Colonic mucosa (tissue), 4 donors: ENCODE data around the gene TBC1D16. TPM values are rescaled to one million over a fixed set of nuclear protein-coding genes. Genes with fewer than 3 reads are reported as not detected.

Experiments used
- DNase-seq: peaks from one replicate; pipeline ENCODE4 v3.0.0-alpha.2; 2020
- H3K27ac ChIP-seq: fragments of 200-600 bp; one replicate; pipeline ENCODE4 v1.8.0; 2021
- H3K27me3 ChIP-seq: fragments of 200-600 bp; one replicate; pipeline ENCODE4 v1.8.0; 2021
- H3K36me3 ChIP-seq: fragments of 200-600 bp; one replicate; pipeline ENCODE4 v1.8.0; 2021
- H3K4me1 ChIP-seq: fragments of 200-600 bp; one replicate; pipeline ENCODE4 v1.8.0; 2021; ENCODE audit warnings: mild to moderate bottlenecking
- H3K4me3 ChIP-seq: fragments of 200-600 bp; one replicate; pipeline ENCODE4 v1.8.0; 2021
- H3K9ac ChIP-seq, 2 donors: one replicate each; pipeline ENCODE4 v1.7.0; 2013; ENCODE audit warnings: control low read depth in 2 of 2, low read depth in 2 of 2, low read length in 2 of 2
- H3K9me3 ChIP-seq: fragments of 200-600 bp; one replicate; pipeline ENCODE4 v1.8.0; 2021
- CTCF ChIP-seq: fragments of 200-600 bp; IDR thresholded peaks from one replicate; pipeline ENCODE4 v1.8.0; 2022; ENCODE audit warnings: antibody characterized with exemption, mild to moderate bottlenecking
- intact Hi-C: fragments of 100-400 bp; cut with DNase I; formaldehyde crosslinking; loops from one replicate; pipeline ENCODE4 v1.14.1; 2022
- total RNA-seq, 2 donors: library from RNA; stranded (reverse); fragmentation: NEBNext Ultra II Directional in 1 of 2; extraction: Animal tissue kit (Norgen Biotek cat#: 25700) in 1 of 2; gene quantifications; one replicate each; pipeline ENCODE4 v1.2.1, GENCODE V29; 2021
- donor health status: healthy.
- donor health status: DM: no; HTN: no; CAD: no.
- donor health status: DM: no; HTN: no; CAD: no.

The TBC1D16 gene
- total RNA-seq, 2 donors from 2014 or later: 14.4 to 19.8 TPM

- no peaks in the 10 kb centered on the region for H3K27me3 ChIP-seq
- intact Hi-C loops: no loop called here
- H3K9me3 ChIP-seq: no peaks in the 10 kb centered on the region
- peaks cover 6% of the 10 kb centered on the region for H3K36me3 ChIP-seq
- peaks cover 4% of the 10 kb centered on the region for H3K4me1 ChIP-seq
- no peak for DNase-seq
- H3K9ac ChIP-seq: no peak overlapping the region
- no peak overlapping the region for H3K27ac ChIP-seq
- TF ChIP-seq CTCF: no peak
- H3K4me3 ChIP-seq: no peak overlapping the region
Observed at GRCh38 chr17:80010283-80010858, 25.3 kb downstream of the TBC1D16 start.

GRCh38 chr17:80009391-80010282, 26.0 kb downstream of the TBC1D16 start:
- H3K27me3 ChIP-seq: no peaks in the 10 kb centered on the region
- peaks cover 4% of the 10 kb centered on the region for H3K4me1 ChIP-seq
- no peak overlapping the region for H3K4me3 ChIP-seq
- no peak for TF ChIP-seq CTCF
- DNase-seq: no peak
- no peak overlapping the region for H3K9ac ChIP-seq
- H3K9me3 ChIP-seq: no peaks in the 10 kb centered on the region
- no peak overlapping the region for H3K27ac ChIP-seq
- H3K36me3 ChIP-seq: peaks cover 6% of the 10 kb centered on the region
- intact Hi-C loops: loop anchor here (5.0 kb wide), 1 partner anchor 73 kb away; no protein-coding TSS in a partner anchor

GRCh38 chr17:80008848-80009247, 26.8 kb downstream of the TBC1D16 start:
- H3K36me3 ChIP-seq: peaks cover 6% of the 10 kb centered on the region
- DNase-seq: no peak
- no peak overlapping the region for H3K27ac ChIP-seq
- no peak for TF ChIP-seq CTCF
- H3K4me3 ChIP-seq: no peak overlapping the region
- H3K27me3 ChIP-seq: no peaks in the 10 kb centered on the region
- H3K9me3 ChIP-seq: no peaks in the 10 kb centered on the region
- intact Hi-C loops: loop anchor here (5.0 kb wide), 1 partner anchor 73 kb away; no protein-coding TSS in a partner anchor
- H3K4me1 ChIP-seq: peaks cover 4% of the 10 kb centered on the region
- no peak overlapping the region for H3K9ac ChIP-seq

- H3K27me3 ChIP-seq: no peaks in the 10 kb centered on the region
- DNase-seq: peak; percentile 88
- TF ChIP-seq CTCF: peak; percentile 98
- no peaks in the 10 kb centered on the region for H3K9me3 ChIP-seq
- no peak overlapping the region for H3K27ac ChIP-seq
- peaks cover 4% of the 10 kb centered on the region for H3K4me1 ChIP-seq
- no peak overlapping the region for H3K4me3 ChIP-seq
- intact Hi-C loops: loop anchor here (5.0 kb wide), 1 partner anchor 74 kb away; no protein-coding TSS in a partner anchor
- H3K36me3 ChIP-seq: peaks cover 6% of the 10 kb centered on the region
- no peak overlapping the region for H3K9ac ChIP-seq
Observed at GRCh38 chr17:80008383-80008840, 27.3 kb downstream of the TBC1D16 start.

- intact Hi-C loops: loop anchor here (5.0 kb wide), 1 partner anchor 74 kb away; no protein-coding TSS in a partner anchor
- DNase-seq: no peak
- peaks cover 6% of the 10 kb centered on the region for H3K4me1 ChIP-seq
- no peak overlapping the region for H3K9ac ChIP-seq
- no peak overlapping the region for H3K4me3 ChIP-seq
- H3K36me3 ChIP-seq: peaks cover 4% of the 10 kb centered on the region
- H3K27ac ChIP-seq: no peak overlapping the region
- no peaks in the 10 kb centered on the region for H3K27me3 ChIP-seq
- no peak for TF ChIP-seq CTCF
- no peaks in the 10 kb centered on the region for H3K9me3 ChIP-seq
Observed at GRCh38 chr17:80007939-80008338, 27.7 kb downstream of the TBC1D16 start.
